HepG2 (cell line): ENCODE data around the gene CFAP69. TPM values are rescaled to one million over a fixed set of nuclear protein-coding genes. Genes with fewer than 3 reads are reported as not detected.

Experiments used
- ATAC-seq: fragments of 200-7000 bp; cut with Tn5 transposase; 3 replicates; pipeline ENCODE4 v1.9.1; 2020; ENCODE audit warnings: mild to moderate bottlenecking, moderate library complexity
- BruUV-seq: library from RNA; stranded (reverse); fragments of 400-500 nt; replicated peaks from 2 replicates; lab custom pipeline; 2021; lab: Mats Ljungman, UMichigan
- CTCF ChIA-PET: fragments of 300-600 bp; formaldehyde crosslinking; extraction: SDS; loops from one replicate; lab custom pipeline; 2021; ENCODE audit warnings: low total read pairs, inconsistent platforms, low intra/inter-chr PET ratio; lab: Yijun Ruan, JAX
- POLR2A ChIA-PET: fragments of 350-600 bp; sonication (Branson Sonifier 250); formaldehyde crosslinking; loops from one replicate; lab custom pipeline; 2020; ENCODE audit warnings: antibody characterized with exemption, inconsistent platforms; lab: Yijun Ruan, JAX
- DNase-seq: peaks from one replicate; pipeline ENCODE4 v3.0.0-alpha.2; 2015; ENCODE audit warnings: low spot score
- FAIRE-seq: peaks from 3 replicates; lab custom pipeline; 2011; peaks lifted over from hg19 to GRCh38; lab: Jason Lieb, UNC
- H2AFZ ChIP-seq: one replicate; pipeline ENCODE4 v1.6.1; 2011; ENCODE audit warnings: low read length, inconsistent platforms
- H3K27ac ChIP-seq: fragments of 300-600 bp; 3 replicates; pipeline ENCODE4 v1.8.0; 2011; ENCODE audit warnings: mixed run types, mild to moderate bottlenecking, mixed read lengths, low read length, inconsistent platforms; ENCODE audit not compliant: insufficient read depth; ENCODE audit errors: extremely low read length
- H3K27me3 ChIP-seq, 2 experiments: fragments of 200-600 bp in 1 of 2; 2 replicates in 1 of 2; 3 replicates in 1 of 2; pipeline versions ENCODE4 v1.6.0 to v1.8.0; 2011; ENCODE audit warnings: low read length in 2 of 2, mild to moderate bottlenecking in 2 of 2, moderate library complexity in 2 of 2, inconsistent platforms in 1 of 2; ENCODE audit not compliant: insufficient read depth in 2 of 2, control insufficient read depth in 1 of 2
- H3K36me3 ChIP-seq, 2 experiments: fragments of 200-600 bp in 1 of 2; replicated peaks in 1 of 2; 2 replicates in 1 of 2; 3 replicates in 1 of 2; pipeline versions ENCODE4 v1.5.1 to v1.8.0; 2011; ENCODE audit warnings: low read length in 2 of 2, inconsistent platforms in 1 of 2; ENCODE audit not compliant: insufficient read depth in 2 of 2, control insufficient read depth in 1 of 2
- H3K4me1 ChIP-seq: 2 replicates; pipeline ENCODE4 v1.5.1; 2012; ENCODE audit warnings: low read length, inconsistent platforms; ENCODE audit not compliant: insufficient read depth
- H3K4me2 ChIP-seq: 2 replicates; pipeline ENCODE4 v1.6.0; 2011; ENCODE audit warnings: low read depth, low read length, inconsistent platforms
- H3K4me3 ChIP-seq, 3 experiments: fragments of 200-600 bp in 1 of 3; sonication (generic), shearing (Covaris generic) in 1 of 3; replicated peaks in 1 of 3; 2 replicates each; pipeline ENCODE4 v1.5.1; 2011 to 2016; ENCODE audit warnings: low read length in 3 of 3, inconsistent platforms in 2 of 3, low read depth in 2 of 3, mild to moderate bottlenecking in 2 of 3, control low read depth in 1 of 3, mixed read lengths in 1 of 3; ENCODE audit not compliant: insufficient read depth in 1 of 3
- H3K79me2 ChIP-seq: one replicate; pipeline ENCODE4 v1.6.1; 2011; ENCODE audit warnings: low read length, inconsistent platforms; ENCODE audit not compliant: insufficient read depth
- H3K9ac ChIP-seq: 2 replicates; pipeline ENCODE4 v1.6.0; 2011; ENCODE audit warnings: mild to moderate bottlenecking, low read depth, low read length, inconsistent platforms; ENCODE audit not compliant: insufficient read depth
- H3K9me3 ChIP-seq: 2 replicates; pipeline ENCODE4 v1.5.1; 2012; ENCODE audit warnings: mild to moderate bottlenecking, low read length
- H4K20me1 ChIP-seq: 2 replicates; pipeline ENCODE4 v1.6.0; 2011; ENCODE audit warnings: inconsistent platforms, mild to moderate bottlenecking, low read length, moderate library complexity; ENCODE audit not compliant: insufficient read depth
- HNRNPK ChIP-seq: fragments of 200-400 bp; formaldehyde crosslinking; IDR thresholded peaks from 2 replicates; pipeline ENCODE4 v1.6.1; 2018; ENCODE audit warnings: low read length, low read depth, moderate library complexity, mild to moderate bottlenecking; ENCODE audit not compliant: poor library complexity, severe bottlenecking
- MAFF ChIP-seq: IDR thresholded peaks from 2 replicates; pipeline ENCODE4 v1.6.1; 2011; ENCODE audit warnings: low read depth, low read length, improper control_type of control experiment
- MAFK ChIP-seq, 2 experiments: IDR thresholded peaks in 1 of 2; conservative IDR thresholded peaks in 1 of 2; 2 replicates each; pipeline ENCODE4 v1.6.1; 2011; ENCODE audit warnings: improper control_type of control experiment in 2 of 2, low read length in 2 of 2
- PCBP1 ChIP-seq: fragments of 200-400 bp; formaldehyde crosslinking; IDR thresholded peaks from 2 replicates; pipeline ENCODE4 v1.6.1; 2017; ENCODE audit warnings: mild to moderate bottlenecking, low read depth, low read length, borderline replicate concordance
- ZNF557 ChIP-seq: sonication (generic); formaldehyde crosslinking; IDR thresholded peaks from 2 replicates; pipeline ENCODE4 v1.4.0; 2020; ENCODE audit warnings: missing genetic modification reagents
- WGBS: methylation state at CpG from one replicate; pipeline ENCODE4 v1.1.6; 2017; ENCODE audit warnings: low lambda C conversion rate; 5-methylcytosine and 5-hydroxymethylcytosine counted together
- in situ Hi-C: cut with HindIII; loops from 2 replicates; pipeline ENCODE4 v1.10.0; 2017; ENCODE audit warnings: low pct_unique_long_range_greater_than_20kb; ENCODE audit not compliant: extremely low pct_ligation_motif_present
- intact Hi-C: fragments of 100-400 bp; cut with micrococcal nuclease; formaldehyde crosslinking; loops from one replicate; pipeline ENCODE4 v1.10.0; 2022; ENCODE audit not compliant: unreplicated experiment
- polyA plus RNA-seq, 8 experiments: library from polyadenylated mRNA; depleted of rRNA in 3 of 8; stranded (reverse) in 7 of 8; unstranded in 1 of 8; fragments of >200 nt; fragmentation: Illumina TruSeq in 4 of 8; extraction: Trizol in 4 of 8; gene quantifications; 2 replicates each; pipeline versions ENCODE4 v1.2.1 to v1.2.3, GENCODE V29; 2011 to 2016; ENCODE audit warnings: low read depth in 4 of 8, missing spikeins in 1 of 8, mixed read lengths in 1 of 8; ENCODE audit not compliant: insufficient read depth in 1 of 8
- total RNA-seq, 5 experiments: library from RNA; depleted of rRNA; stranded (reverse); fragments of >200 nt; fragmentation: Illumina TruSeq; extraction: Trizol; gene quantifications; 2 replicates each; pipeline ENCODE4 v1.2.3, GENCODE V29; 2016; ENCODE audit warnings: low read depth in 1 of 5
- TF ChIP-seq, protein P1 (sequence below): sonication (generic); formaldehyde crosslinking; IDR thresholded peaks from 2 replicates; pipeline ENCODE4 v1.4.0; 2020; ENCODE audit warnings: low read depth, missing genetic modification reagents

Gene CFAP69
- total and polyA plus RNA-seq, 2 of the 13 experiments (the other 11 are each of a cell fraction or from before 2014, with no cell fraction given): 2.2 to 4.0 TPM

DNA sequence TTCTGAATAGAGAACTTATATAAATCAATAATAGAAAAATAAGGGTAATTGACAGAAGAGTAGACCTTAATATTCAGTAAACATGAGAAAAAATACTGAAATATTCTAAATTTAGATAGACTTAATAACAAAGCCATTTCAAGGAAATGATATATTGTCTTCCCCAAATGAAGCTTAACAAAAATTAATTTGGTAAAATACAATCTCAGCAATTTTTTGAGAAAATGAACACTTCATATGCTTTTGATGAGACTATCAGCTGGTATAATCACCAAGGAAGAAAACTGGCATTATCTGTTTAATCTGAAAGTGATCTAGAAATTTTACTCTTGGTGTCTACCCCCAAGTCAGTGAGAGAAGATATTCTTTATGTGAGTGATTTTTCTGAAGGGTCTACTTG, 77.9 kb downstream of the CFAP69 start:
- H3K79me2 ChIP-seq: no peaks in the 10 kb centered on the region
- H3K9me3 ChIP-seq: no peaks in the 10 kb centered on the region
- ATAC-seq (no peak), FAIRE-seq (no peak), DNase-seq (no peak)
- H3K4me1 ChIP-seq: no peaks in the 10 kb centered on the region
- no peaks in the 10 kb centered on the region for H3K36me3 ChIP-seq
- no peaks in the 10 kb centered on the region for H4K20me1 ChIP-seq
- H3K4me3 ChIP-seq: no peak overlapping the region
- no peak overlapping the region for H3K4me2 ChIP-seq
- POLR2A ChIA-PET: no interaction called here
- 0 out of 2 replicates have a peak, but pooled peaks have one; percentile 19 for TF ChIP-seq MAFF
- TF ChIP-seq MAFK (conservative IDR thresholded peaks at IDR 0.05 in 1 of 2, IDR thresholded peaks at IDR 0.05 in 1 of 2; ENCODE audit: low read length in 2 of 2): peak; percentile 36 to 52; a peak in 3 of 4 replicates
- TF ChIP-seq, protein P1, sequence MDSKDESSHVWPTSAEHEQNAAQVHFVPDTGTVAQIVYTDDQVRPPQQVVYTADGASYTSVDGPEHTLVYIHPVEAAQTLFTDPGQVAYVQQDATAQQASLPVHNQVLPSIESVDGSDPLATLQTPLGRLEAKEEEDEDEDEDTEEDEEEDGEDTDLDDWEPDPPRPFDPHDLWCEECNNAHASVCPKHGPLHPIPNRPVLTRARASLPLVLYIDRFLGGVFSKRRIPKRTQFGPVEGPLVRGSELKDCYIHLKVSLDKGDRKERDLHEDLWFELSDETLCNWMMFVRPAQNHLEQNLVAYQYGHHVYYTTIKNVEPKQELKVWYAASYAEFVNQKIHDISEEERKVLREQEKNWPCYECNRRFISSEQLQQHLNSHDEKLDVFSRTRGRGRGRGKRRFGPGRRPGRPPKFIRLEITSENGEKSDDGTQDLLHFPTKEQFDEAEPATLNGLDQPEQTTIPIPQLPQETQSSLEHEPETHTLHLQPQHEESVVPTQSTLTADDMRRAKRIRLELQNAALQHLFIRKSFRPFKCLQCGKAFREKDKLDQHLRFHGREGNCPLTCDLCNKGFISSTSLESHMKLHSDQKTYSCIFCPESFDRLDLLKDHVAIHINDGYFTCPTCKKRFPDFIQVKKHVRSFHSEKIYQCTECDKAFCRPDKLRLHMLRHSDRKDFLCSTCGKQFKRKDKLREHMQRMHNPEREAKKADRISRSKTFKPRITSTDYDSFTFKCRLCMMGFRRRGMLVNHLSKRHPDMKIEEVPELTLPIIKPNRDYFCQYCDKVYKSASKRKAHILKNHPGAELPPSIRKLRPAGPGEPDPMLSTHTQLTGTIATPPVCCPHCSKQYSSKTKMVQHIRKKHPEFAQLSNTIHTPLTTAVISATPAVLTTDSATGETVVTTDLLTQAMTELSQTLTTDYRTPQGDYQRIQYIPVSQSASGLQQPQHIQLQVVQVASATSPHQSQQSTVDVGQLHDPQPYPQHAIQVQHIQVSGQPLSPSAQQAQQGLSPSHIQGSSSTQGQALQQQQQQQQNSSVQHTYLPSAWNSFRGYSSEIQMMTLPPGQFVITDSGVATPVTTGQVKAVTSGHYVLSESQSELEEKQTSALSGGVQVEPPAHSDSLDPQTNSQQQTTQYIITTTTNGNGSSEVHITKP: no peak
- in situ Hi-C loops: no loop called here
- H3K27ac ChIP-seq: no peak overlapping the region
- H3K27me3 ChIP-seq: peaks cover 0 to 32% of the 10 kb centered on the region in 2 experiments; a peak in 3 of 5 replicates
- intact Hi-C loops: no loop called here
- CTCF ChIA-PET: no interaction called here
- H3K9ac ChIP-seq: no peak overlapping the region
- BruUV-seq: no TSS peak
- H2AFZ ChIP-seq: no peak overlapping the region

DNA sequence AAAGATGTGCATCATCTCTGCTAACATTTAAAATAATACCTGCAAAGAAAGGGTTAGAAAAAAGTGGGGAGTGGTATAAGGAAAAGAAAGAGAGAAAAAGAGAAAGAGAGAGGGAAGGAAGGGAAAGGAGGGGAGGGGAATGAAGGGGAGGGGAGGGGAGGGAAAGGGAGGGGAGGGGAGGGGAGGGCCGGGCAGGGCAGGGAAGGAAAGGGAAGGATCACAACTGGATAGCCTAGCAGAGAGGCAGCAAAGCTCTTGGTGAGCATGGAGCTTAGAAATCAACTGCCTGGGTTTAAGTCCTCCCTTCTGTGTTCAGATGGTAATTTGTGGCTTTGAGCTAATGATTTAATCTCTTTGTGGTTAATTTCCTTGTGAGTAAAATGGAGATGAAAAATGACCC, 81.5 kb downstream of the CFAP69 start:
- DNase-seq (no peak), ATAC-seq (no peak), FAIRE-seq (no peak)
- Histone ChIP-seq H3K4me1 (no peaks in the 10 kb centered on the region), H3K9me3 (no peaks in the 10 kb centered on the region), H3K36me3 (no peaks in the 10 kb centered on the region), H2AFZ (no peak overlapping the region), H3K4me3 (no peak overlapping the region), H3K27ac (no peak overlapping the region), H3K27me3 (peaks cover 0 to 9% of the 10 kb centered on the region in 2 experiments; a peak in 2 of 5 replicates), H4K20me1 (no peaks in the 10 kb centered on the region), H3K9ac (no peak overlapping the region), H3K4me2 (no peak overlapping the region), H3K79me2 (no peaks in the 10 kb centered on the region)
- BruUV-seq: no TSS peak
- 0% methylated on average over 1 of the region's 1 CpG for WGBS
- ChIA-PET CTCF (no interaction called here), POLR2A (no interaction called here)
- in situ Hi-C loops (no loop called here), intact Hi-C loops (no loop called here)
- TF ChIP-seq ZNF557: no peak
- TF ChIP-seq HNRNPK: peak; percentile 99
- 0 out of 2 replicates have a peak, but pooled peaks have one; percentile 75 for TF ChIP-seq PCBP1
